IMR-90 (cell line): Measurements from ENCODE around the gene PDE4DIP. TPM values are rescaled to one million over a fixed set of nuclear protein-coding genes. Genes with fewer than 3 reads are reported as not detected.
"Not testable (repeated sequence)": the region's sequence is repeated elsewhere in the genome, so short reads cannot be mapped to it uniquely, and the experiment has no call there.

Source experiments
- ATAC-seq: fragments of 200-7000 bp; cut with Tn5 transposase; 2 replicates; pipeline ENCODE4 v1.9.1; 2020; ENCODE audit warnings: low read depth, mild to moderate bottlenecking, moderate library complexity
- BruUV-seq: library from RNA; stranded (reverse); fragments of 400-500 nt; replicated peaks from 2 replicates; lab custom pipeline; 2021; lab: Mats Ljungman, UMichigan
- CTCF ChIA-PET: fragments of 300-600 bp; formaldehyde crosslinking; extraction: SDS; loops from one replicate; lab custom pipeline; 2021; ENCODE audit warnings: antibody characterized with exemption; lab: Yijun Ruan, JAX
- POLR2A ChIA-PET: fragments of 300-600 bp; sonication (Branson Sonifier 250); formaldehyde crosslinking; loops from one replicate; lab custom pipeline; 2022; ENCODE audit warnings: antibody characterized with exemption; ENCODE audit not compliant: unreplicated experiment; lab: Charles Lee
- DNase-seq: peaks from one replicate; pipeline ENCODE4 v3.0.0; 2013
- H2AFZ ChIP-seq: replicated peaks from 2 replicates; pipeline ENCODE3; 2013; ENCODE audit warnings: low read length, mild to moderate bottlenecking; ENCODE audit not compliant: poor library complexity
- H2AK5ac ChIP-seq: 2 replicates; pipeline ENCODE4 v1.6.1; 2013; ENCODE audit warnings: low read depth, low read length, inconsistent platforms
- H2AK9ac ChIP-seq: replicated peaks from 2 replicates; pipeline ENCODE3; 2013; ENCODE audit warnings: mild to moderate bottlenecking, low read depth, low read length, moderate library complexity; ENCODE audit not compliant: poor library complexity
- H2BK120ac ChIP-seq: 2 replicates; pipeline ENCODE4 v1.6.1; 2013; ENCODE audit warnings: low read depth, low read length, inconsistent platforms
- H2BK15ac ChIP-seq: 3 replicates; pipeline ENCODE4 v1.6.1; 2013; ENCODE audit warnings: low read depth, low read length, inconsistent platforms
- H2BK20ac ChIP-seq: 2 replicates; pipeline ENCODE4 v1.6.1; 2013; ENCODE audit warnings: low read depth, mild to moderate bottlenecking, inconsistent platforms, low read length, moderate library complexity
- H2BK5ac ChIP-seq: 2 replicates; pipeline ENCODE4 v1.6.1; 2013; ENCODE audit warnings: mild to moderate bottlenecking, low read depth, low read length, inconsistent platforms; ENCODE audit not compliant: poor library complexity, severe bottlenecking
- H3K14ac ChIP-seq: replicated peaks from 2 replicates; pipeline ENCODE4 v1.6.1; 2013; ENCODE audit warnings: low read depth, low read length, inconsistent platforms
- H3K18ac ChIP-seq: 2 replicates; pipeline ENCODE4 v1.6.1; 2013; ENCODE audit warnings: low read depth, low read length, control low read depth
- H3K23ac ChIP-seq: 2 replicates; pipeline ENCODE4 v1.6.1; 2013; ENCODE audit warnings: low read depth, low read length, inconsistent platforms
- H3K27ac ChIP-seq: 2 replicates; pipeline ENCODE4 v1.5.1; 2013; ENCODE audit warnings: mild to moderate bottlenecking, control low read depth, low read length; ENCODE audit not compliant: insufficient read depth
- H3K27me3 ChIP-seq: 2 replicates; pipeline ENCODE4 v1.6.1; 2013; ENCODE audit warnings: low read length; ENCODE audit not compliant: control insufficient read depth, insufficient read depth
- H3K36me3 ChIP-seq: 2 replicates; pipeline ENCODE4 v1.6.1; 2013; ENCODE audit warnings: low read length, mixed read lengths; ENCODE audit not compliant: control insufficient read depth, insufficient read depth
- H3K4ac ChIP-seq: 2 replicates; pipeline ENCODE4 v1.6.1; 2013; ENCODE audit warnings: low read depth, low read length, inconsistent platforms
- H3K4me1 ChIP-seq: 2 replicates; pipeline ENCODE4 v1.6.1; 2013; ENCODE audit warnings: low read length, mixed read lengths; ENCODE audit not compliant: control insufficient read depth, insufficient read depth
- H3K4me2 ChIP-seq: 2 replicates; pipeline ENCODE4 v1.6.1; 2013; ENCODE audit warnings: low read depth, mild to moderate bottlenecking, control low read depth, low read length, moderate library complexity
- H3K4me3 ChIP-seq: 2 replicates; pipeline ENCODE4 v1.5.1; 2013; ENCODE audit warnings: low read depth, mild to moderate bottlenecking, control low read depth, low read length, moderate library complexity; ENCODE audit not compliant: insufficient read depth
- H3K56ac ChIP-seq: 2 replicates; pipeline ENCODE4 v1.6.1; 2013; ENCODE audit warnings: low read length, inconsistent platforms; ENCODE audit not compliant: insufficient read depth; ENCODE audit errors: extremely low read depth
- H3K79me1 ChIP-seq, 2 experiments: 2 replicates each; pipeline ENCODE4 v1.6.1; 2013; ENCODE audit warnings: low read length in 2 of 2, inconsistent platforms in 1 of 2, low read depth in 1 of 2
- H3K9ac ChIP-seq: 2 replicates; pipeline ENCODE4 v1.6.1; 2013; ENCODE audit warnings: low read depth, low read length, control low read depth
- H3K9me1 ChIP-seq: 2 replicates; pipeline ENCODE4 v1.6.1; 2013; ENCODE audit warnings: low read length, inconsistent platforms; ENCODE audit not compliant: insufficient read depth
- H3K9me3 ChIP-seq: 2 replicates; pipeline ENCODE4 v1.6.1; 2013; ENCODE audit warnings: low read length; ENCODE audit not compliant: control insufficient read depth, insufficient read depth
- H4K20me1 ChIP-seq: 2 replicates; pipeline ENCODE4 v1.6.1; 2013; ENCODE audit warnings: low read length, inconsistent platforms; ENCODE audit not compliant: insufficient read depth
- H4K5ac ChIP-seq: 2 replicates; pipeline ENCODE4 v1.6.1; 2013; ENCODE audit warnings: mild to moderate bottlenecking, low read depth, low read length, control low read depth
- H4K8ac ChIP-seq, 2 experiments: 2 replicates each; pipeline ENCODE4 v1.6.1; 2013; ENCODE audit warnings: low read depth in 2 of 2, low read length in 2 of 2, control low read depth in 1 of 2, inconsistent platforms in 1 of 2
- H4K91ac ChIP-seq: 2 replicates; pipeline ENCODE4 v1.6.1; 2013; ENCODE audit warnings: low read depth, low read length, inconsistent platforms; ENCODE audit not compliant: insufficient read depth
- WGBS, 2 experiments: methylation state at CpG; one replicate each; pipeline versions ENCODE4 v1.1.5 to v1.1.7; 2013; ENCODE audit warnings: missing lambda C conversion rate in 2 of 2; ENCODE audit not compliant: insufficient read length in 1 of 2; ENCODE audit errors: extremely low coverage in 2 of 2; 5-methylcytosine and 5-hydroxymethylcytosine counted together
- dilution Hi-C: fragments of 300-500 bp; cut with HindIII; formaldehyde crosslinking; loops from one replicate; pipeline ENCODE4 v1.14.3; 2018; ENCODE audit warnings: low sequenced_read_pairs; ENCODE audit not compliant: unreplicated experiment
- in situ Hi-C: fragments of 300-500 bp; cut with MboI; formaldehyde crosslinking; loops from 3 replicates; pipeline ENCODE4 v1.14.3; 2019; ENCODE audit warnings: low sequenced_read_pairs, inconsistent platforms, mixed read lengths
- intact Hi-C: fragments of 100-400 bp; cut with micrococcal nuclease; formaldehyde crosslinking; loops from 2 replicates; pipeline ENCODE4 v1.10.0; 2022
- polyA plus RNA-seq, 3 experiments: library from polyadenylated mRNA; depleted of rRNA; stranded (reverse); fragments of >200 nt; gene quantifications; 2 replicates each; pipeline ENCODE4 v1.2.3, GENCODE V29; 2012; ENCODE audit warnings: low replicate concordance in 1 of 3
- total RNA-seq: library from RNA; depleted of rRNA; stranded (reverse); fragments of >200 nt; gene quantifications from 2 replicates; pipeline ENCODE4 v1.2.3, GENCODE V29; 2012

The PDE4DIP gene
- total and polyA plus RNA-seq, 2 of the 4 experiments (the other 2 are of a cell fraction), result 36.7 to 74.4 TPM

DNA sequence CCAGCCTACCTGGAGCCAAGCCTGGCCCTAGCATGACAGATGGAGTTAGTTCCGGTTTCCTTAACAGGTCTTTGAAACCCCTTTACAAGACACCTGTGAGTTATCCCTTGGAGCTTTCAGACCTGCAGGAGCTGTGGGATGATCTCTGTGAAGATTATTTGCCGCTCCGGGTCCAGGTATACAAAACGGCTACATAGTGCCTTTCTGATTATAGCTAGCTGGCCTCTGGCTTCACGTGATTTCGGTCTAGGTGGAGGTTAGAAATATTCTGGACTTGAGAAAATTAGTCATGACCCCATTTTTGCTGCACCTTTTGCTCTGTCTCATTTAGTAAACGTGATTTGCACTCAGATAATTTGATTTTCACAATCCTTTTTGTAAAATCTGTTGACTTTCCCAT, 109.5 kb downstream of the PDE4DIP start:
- H2BK20ac ChIP-seq, CTCF ChIA-PET, H3K14ac ChIP-seq, H2AK9ac ChIP-seq, H3K4me1 ChIP-seq, H2BK120ac ChIP-seq, H3K23ac ChIP-seq, dilution Hi-C loops, POLR2A ChIA-PET, H3K27ac ChIP-seq, H4K8ac ChIP-seq, ATAC-seq, H2BK15ac ChIP-seq, H3K36me3 ChIP-seq, H4K5ac ChIP-seq, BruUV-seq, intact Hi-C loops, H2AFZ ChIP-seq, H3K79me1 ChIP-seq, H3K18ac ChIP-seq, H4K20me1 ChIP-seq, H3K27me3 ChIP-seq, H3K9me1 ChIP-seq, DNase-seq, H4K91ac ChIP-seq, H3K56ac ChIP-seq, H3K9me3 ChIP-seq, H2AK5ac ChIP-seq, in situ Hi-C loops, H2BK5ac ChIP-seq, H3K4ac ChIP-seq: not testable (repeated sequence)
- Histone ChIP-seq H3K4me3 (peak overlapping the region; percentile 46), H3K4me2 (peak overlapping the region; percentile 80), H3K9ac (0 out of 2 replicates have a peak overlapping the region, but pooled peaks have one; percentile 11)
- 20% methylated on average over 2 of the region's 7 CpGs; no CpG with 5 or more reads in 1 of the 2 experiments for WGBS, 2 experiments

DNA sequence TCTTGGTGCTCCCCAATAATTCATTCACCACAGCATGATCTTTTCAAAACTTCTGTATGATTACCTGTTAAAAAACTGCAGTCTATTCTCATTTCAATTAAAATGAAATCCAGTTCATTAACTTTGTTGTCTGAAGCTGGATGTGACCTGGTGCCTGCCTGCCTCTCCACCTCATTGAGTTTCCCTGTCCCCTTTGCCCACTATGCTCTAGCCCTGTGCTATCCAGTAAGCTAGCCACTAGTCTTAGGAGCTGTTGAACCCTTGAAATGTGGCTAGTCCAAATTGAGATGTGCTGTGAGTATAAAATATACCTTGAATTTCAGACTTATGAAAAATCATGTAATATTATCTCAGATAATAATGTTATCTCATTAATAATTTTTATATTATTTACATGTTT, 114.1 kb downstream of the PDE4DIP start:
- H3K79me1 ChIP-seq, H4K20me1 ChIP-seq, H2AFZ ChIP-seq, H3K23ac ChIP-seq, POLR2A ChIA-PET, H2BK15ac ChIP-seq, H3K9me1 ChIP-seq, DNase-seq, dilution Hi-C loops, H3K18ac ChIP-seq, H3K9ac ChIP-seq, ATAC-seq, H3K4ac ChIP-seq, intact Hi-C loops, H3K27ac ChIP-seq, H3K27me3 ChIP-seq, H3K4me3 ChIP-seq, H3K9me3 ChIP-seq, H4K91ac ChIP-seq, H3K14ac ChIP-seq, H3K4me1 ChIP-seq, H3K36me3 ChIP-seq, BruUV-seq, H4K8ac ChIP-seq, H3K56ac ChIP-seq, H2BK120ac ChIP-seq, in situ Hi-C loops, H2AK9ac ChIP-seq, H3K4me2 ChIP-seq, H4K5ac ChIP-seq, H2AK5ac ChIP-seq, H2BK5ac ChIP-seq, CTCF ChIA-PET, H2BK20ac ChIP-seq: not testable (repeated sequence)
